Activated CD4-positive, alpha-beta T cell treated with anti-CD3 and anti-CD28 coated beads for 48 hours (primary cell): ENCODE measurements around the gene CCDC12.

Source experiments
- DNase-seq: peaks from one replicate; pipeline ENCODE4 v3.0.0-alpha.2; 2020

CCDC12 gene

GRCh38 chr3:46995901-46996562 lies 19.5 kb upstream of the CCDC12 start:
- no peak for DNase-seq

DNA sequence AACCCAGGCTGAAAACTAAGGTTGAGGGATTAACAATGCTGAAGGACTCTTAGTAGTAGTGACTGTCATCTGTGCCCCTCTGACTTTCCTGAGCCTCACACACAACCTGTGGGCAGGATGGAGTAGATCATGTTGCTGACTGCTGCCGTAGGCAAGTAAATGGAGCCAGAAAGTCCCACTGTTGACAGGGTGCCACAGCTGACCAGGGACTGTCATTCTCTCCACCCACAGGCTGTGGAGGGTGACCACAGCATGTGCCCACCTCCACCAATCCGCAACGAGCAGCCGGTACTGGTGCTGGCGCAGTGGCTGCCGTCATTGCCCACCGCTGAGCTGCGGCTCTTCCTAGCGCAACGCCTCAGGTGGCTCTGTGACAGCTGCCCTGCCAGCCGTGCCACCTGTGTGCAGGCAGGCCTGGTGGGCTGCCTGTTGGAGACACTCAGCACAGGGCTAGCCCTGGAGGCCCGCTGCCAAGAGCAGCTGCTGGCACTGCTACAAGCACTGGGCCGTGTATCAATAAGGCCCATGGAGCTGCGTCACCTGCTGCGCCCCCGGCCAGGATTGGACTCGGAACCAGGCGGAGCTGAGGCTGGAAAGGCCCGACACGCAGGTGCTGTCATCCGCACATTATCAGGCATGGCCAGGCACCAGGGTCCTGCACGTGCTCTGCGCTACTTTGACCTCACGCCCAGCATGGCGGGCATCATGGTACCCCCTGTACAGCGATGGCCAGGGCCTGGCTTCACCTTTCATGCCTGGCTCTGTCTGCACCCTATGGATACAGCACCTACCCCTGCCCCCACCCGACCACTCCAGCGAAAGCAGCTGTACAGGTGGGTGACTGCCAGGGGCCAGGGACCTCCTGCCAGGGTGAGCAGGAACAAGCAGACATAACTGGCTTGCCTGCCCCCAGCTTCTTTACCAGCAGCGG lies 18.5 kb upstream of the CCDC12 start:
- DNase-seq = no peak

DNA sequence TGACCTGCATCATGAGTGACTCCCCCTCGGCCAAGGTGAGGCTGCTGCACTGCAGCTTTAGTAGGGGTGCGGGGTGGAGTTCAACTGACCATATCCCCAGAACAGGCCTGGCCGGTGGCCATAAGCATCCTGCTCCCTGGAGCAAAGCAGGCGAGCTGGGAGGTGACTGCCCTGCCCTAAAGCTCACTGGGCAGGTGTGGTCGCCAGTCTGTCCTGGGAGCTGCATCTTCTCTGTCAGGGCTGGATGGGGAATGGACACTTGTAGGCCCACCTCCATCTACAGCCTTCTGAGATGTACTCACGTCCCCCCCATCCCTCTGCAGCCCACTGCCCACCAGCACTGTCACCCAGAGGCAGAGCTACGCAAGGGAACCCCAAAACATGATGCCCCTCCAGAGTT lies 17.4 kb upstream of the CCDC12 start:
- DNase-seq = no peak

DNA sequence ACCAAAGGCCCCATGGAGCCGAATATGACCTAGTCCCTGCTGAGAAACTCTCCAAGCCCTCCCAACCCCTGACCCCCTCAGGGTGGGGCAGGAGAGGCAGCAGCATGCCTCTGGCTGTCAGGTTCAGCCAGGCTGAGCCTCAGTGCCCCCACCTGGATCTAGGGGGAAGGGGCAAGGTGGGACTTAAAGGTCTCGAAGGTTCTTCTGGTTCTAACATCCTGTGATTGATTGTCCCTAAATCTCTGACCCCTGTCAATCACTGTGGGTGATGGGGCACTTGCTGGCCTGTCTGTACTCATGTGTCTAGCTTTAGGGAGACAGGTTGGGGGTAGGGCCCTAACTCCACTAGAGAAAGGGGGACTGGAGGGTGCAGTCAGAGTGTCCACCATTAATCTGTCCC lies 16.7 kb upstream of the CCDC12 start:
- no peak for DNase-seq

- no peak for DNase-seq
These were observed 15.7 kb upstream of the CCDC12 start for GRCh38 chr3:46992231-46992630.

DNA sequence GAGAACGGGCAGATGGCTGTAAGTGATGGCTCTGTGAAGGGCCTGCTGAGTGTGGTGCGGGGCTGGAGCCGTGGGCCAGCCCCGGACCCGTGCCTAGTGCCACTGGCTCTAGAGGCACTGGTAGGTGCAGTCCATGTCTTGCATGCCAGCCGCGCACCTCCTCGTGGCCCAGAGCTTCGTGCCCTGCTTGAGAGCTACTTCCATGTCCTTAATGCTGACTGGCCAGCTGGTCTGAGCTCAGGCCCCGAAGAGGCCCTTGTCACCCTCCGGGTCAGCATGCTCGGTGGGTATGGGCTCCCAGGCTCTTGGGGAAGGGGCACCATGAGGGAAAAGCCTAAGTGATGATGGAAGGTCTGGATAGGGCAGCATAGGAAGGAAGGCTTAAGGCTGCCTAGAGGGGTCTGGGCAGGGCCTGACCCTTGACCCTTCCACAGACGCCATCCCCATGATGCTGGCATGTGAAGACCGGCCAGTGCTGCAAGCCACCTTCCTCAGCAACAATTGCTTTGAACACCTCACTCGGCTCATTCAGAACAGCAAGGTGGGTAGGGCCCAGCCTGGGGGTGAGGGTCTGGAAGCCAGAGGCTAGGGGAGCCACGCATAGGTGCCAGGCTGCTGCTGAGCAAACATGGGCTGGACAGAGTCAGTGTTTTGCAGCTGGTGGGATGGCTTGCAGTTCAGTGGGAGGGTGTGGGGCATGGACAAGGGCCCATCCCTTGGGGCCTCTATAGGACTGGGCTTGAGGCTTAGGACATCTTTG lies 15.0 kb upstream of the CCDC12 start:
- DNase-seq = no peak

- no peak for DNase-seq
These were observed 14.2 kb upstream of the CCDC12 start for GRCh38 chr3:46990573-46991374.

DNA sequence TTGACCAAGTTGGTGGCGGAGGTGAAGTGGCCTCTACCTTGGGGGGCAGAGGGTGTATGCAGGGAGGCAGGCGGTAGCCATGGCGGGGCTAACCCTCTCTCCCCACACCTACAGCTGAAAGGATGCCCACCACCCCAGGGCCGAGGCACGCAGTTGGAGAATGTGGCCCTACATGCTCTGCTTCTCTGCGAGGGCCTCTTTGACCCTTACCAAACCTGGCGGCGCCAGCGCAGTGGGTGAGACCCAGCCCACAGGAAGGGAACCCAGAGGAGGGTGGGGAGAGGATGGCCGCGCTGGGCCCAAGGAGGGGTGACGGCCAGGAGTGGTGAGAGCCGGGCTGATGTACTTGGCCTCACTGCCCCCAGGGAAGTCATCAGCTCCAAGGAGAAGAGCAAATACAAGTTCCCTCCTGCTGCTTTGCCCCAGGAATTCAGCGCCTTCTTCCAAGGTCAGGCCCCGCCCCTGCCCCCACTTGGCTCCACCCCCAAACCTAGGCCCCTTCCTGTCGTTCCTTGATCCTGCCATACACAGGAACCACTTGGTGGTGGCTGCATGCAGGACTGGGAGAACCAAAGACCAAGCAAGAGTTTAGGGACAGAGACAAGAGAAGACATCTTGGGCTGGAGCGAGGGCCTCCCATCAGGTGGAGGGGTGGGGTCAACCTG lies 12.7 kb upstream of the CCDC12 start:
- DNase-seq = no peak

GRCh38 chr3:46988616-46989015 lies 12.1 kb upstream of the CCDC12 start:
- DNase-seq = no peak

DNA sequence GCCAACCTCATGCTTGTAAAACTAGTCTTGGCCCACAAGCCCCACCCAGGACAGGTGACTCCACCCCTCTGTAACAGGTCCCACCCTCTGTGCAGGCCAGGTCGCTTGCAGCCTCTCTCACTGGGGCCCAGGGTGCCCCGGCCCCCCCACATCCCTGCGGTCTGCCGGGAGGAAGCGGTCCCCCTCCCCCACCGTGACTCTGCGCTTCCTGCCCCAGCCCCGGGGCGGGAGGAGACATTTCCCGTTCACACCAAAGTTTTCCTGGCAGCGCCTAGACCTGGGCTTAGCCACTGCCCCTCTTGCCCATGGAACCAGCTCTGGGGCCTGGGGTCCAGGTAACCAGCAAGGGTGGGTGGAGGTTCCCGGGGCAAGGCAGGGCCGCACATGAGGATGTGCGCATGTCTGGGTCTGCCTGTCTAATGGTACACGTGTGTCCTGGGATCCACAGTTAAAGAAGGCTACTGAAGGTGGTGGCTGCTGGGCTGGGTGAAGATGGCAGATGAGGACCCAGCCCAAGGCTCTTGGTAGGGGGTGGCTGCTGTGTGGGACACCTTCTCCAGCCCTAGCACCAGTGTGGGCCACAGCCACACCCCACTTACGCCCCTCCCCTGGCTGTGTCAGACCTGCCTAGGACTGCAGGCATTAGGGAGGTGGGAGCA lies 11.3 kb upstream of the CCDC12 start:
- peak; percentile 90 for DNase-seq

DNA sequence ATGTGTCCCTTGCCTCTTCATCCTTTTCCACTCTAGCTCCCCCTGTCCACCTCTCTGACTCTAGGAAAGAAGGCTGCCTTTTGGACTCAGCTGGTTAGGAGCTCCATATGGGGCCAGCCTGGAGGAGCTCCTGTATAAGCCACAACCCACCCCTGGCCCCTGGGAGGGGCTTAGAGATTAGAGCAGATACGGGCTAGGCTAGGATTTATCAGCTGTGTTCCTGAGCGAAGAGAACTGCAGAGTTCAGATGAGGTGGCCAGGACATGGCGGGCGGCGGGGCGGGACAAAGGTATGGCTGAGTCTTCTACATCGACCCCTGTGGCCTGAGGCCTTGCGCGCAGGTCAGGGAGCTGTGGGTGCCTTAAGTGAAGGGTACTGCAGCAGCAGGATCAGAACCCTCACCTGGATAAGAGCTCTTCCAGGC lies 10.8 kb upstream of the CCDC12 start:
- no peak for DNase-seq

DNA sequence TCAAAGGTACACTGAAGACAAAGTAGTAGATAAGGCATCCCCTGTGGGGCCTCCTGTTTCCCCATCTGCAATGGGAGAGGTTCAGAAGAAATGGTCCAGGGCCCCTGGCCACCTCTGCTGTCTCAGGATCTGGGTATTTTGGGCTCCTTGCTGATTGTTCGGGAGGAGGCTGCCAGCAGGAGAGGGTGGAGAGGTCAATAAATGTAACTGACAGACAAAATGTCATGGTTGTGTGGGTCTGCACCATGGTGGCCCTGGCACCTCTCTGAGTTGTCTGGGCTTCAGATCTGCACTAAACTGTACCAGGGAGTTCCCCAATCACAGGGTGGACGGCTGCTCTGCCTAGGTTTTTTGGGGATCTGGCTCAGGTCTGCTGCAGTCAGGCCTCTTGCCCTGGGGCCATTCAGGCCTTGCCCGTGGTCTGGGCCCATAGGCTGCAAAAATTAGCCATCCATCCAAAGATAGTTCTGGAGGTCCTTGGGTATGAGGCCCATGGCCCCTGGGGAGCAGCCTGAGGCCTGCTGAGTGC lies 10.3 kb upstream of the CCDC12 start:
- DNase-seq = no peak

GRCh38 chr3:46986055-46986730 lies 9.6 kb upstream of the CCDC12 start:
- DNase-seq = no peak

DNA sequence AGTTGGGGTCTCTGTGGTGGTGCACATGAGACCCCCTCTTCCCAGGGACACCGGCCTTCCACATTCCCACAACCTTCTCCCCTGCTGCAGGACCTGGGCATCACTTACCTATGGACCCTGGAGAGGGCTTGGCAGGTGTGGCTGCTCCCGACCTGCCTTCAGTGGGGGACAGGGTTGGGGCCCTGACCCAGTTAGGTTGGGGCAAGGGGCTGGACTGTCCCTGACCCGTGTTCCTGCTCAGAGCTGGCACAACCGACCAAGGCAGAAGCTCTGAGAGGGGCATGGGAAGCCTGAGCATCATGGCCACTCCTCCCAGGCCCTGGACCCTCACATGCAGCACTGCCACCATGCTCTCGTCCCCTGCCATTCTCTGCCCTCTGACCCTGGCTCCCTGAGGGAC lies 9.0 kb upstream of the CCDC12 start:
- no peak for DNase-seq

GRCh38 chr3:46984591-46985459 lies 8.3 kb upstream of the CCDC12 start:
- DNase-seq = no peak

DNA sequence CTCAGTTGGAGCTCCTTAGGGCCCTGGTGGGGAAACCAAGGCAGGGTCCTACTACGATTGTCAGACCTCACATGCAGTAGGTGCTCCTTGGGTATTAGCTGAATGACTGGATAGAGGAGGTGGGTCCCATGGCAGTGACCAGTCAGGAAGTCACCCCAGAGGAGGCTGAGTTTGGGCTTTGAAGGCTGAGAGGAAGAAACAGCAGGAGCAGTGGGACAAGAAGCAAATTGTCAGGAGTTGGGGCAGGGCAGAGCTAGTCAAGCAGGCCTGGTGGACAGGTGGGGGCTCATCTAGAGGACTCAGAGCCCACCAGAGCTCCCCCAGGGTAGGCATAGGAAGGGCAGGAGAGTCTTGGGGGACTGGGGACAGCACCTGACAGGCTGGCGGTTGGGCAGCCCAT lies 6.0 kb upstream of the CCDC12 start:
- no peak for DNase-seq

- no peak for DNase-seq
These were observed 5.5 kb upstream of the CCDC12 start for GRCh38 chr3:46981932-46982471.

- DNase-seq = peak; percentile 43
These were observed 3.5 kb upstream of the CCDC12 start for GRCh38 chr3:46979958-46980497.
